HL-60 (cell line): ENCODE data around the gene LCE3A.

ENCODE experiments used
- GABPA ChIP-seq: IDR thresholded peaks from 2 replicates; pipeline ENCODE4 v1.6.1; 2012; ENCODE audit warnings: low read depth
- POLR2AphosphoS5 ChIP-seq: IDR thresholded peaks from 2 replicates; pipeline ENCODE4 v1.6.1; 2012; ENCODE audit warnings: low read depth
- SPI1 ChIP-seq: IDR thresholded peaks from 2 replicates; pipeline ENCODE4 v1.6.1; 2012; ENCODE audit warnings: low read depth, mild to moderate bottlenecking, borderline replicate concordance
- TF ChIP-seq, protein P1 (sequence below): IDR thresholded peaks from one replicate; pipeline ENCODE4 v1.5.1; 2011; ENCODE audit warnings: low read length, control low read depth, inconsistent platforms; ENCODE audit not compliant: insufficient read depth

DNA sequence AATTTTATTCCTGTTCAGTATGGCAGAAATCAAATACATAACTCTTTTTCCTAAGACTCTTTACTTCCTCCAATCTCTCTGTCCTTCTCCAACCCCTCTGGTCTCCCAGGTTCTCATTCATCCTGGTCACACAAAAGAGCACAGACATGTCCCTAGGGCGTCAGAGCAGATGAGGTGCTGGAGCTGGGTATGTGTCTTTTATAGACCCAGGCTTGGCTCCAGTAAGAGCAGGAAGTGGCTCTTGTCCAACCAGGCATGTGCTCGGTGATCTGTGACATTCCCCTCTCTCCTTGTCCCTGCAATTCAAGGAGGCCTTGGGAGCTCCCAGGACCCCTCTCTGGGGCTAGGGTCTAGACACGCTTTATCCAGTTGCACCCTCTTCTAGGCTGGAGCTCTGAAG is 22.2 kb upstream of the LCE3A start:
- TF ChIP-seq, protein P1, sequence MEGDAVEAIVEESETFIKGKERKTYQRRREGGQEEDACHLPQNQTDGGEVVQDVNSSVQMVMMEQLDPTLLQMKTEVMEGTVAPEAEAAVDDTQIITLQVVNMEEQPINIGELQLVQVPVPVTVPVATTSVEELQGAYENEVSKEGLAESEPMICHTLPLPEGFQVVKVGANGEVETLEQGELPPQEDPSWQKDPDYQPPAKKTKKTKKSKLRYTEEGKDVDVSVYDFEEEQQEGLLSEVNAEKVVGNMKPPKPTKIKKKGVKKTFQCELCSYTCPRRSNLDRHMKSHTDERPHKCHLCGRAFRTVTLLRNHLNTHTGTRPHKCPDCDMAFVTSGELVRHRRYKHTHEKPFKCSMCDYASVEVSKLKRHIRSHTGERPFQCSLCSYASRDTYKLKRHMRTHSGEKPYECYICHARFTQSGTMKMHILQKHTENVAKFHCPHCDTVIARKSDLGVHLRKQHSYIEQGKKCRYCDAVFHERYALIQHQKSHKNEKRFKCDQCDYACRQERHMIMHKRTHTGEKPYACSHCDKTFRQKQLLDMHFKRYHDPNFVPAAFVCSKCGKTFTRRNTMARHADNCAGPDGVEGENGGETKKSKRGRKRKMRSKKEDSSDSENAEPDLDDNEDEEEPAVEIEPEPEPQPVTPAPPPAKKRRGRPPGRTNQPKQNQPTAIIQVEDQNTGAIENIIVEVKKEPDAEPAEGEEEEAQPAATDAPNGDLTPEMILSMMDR = no peak
- TF ChIP-seq POLR2AphosphoS5 (no peak), SPI1 (no peak), GABPA (no peak)
